NB4 (cell line): ENCODE measurements around the gene BICDL1.

Experiments used
- DNase-seq: peaks from one replicate; pipeline ENCODE4 v3.0.0; 2010; ENCODE audit warnings: low read depth
- H3K4me3 ChIP-seq: one replicate; pipeline ENCODE4 v1.5.1; 2011; ENCODE audit warnings: mild to moderate bottlenecking, low read depth, low read length, moderate library complexity
- MYC ChIP-seq: IDR thresholded peaks from 2 replicates; pipeline ENCODE4 v1.6.1; 2011; ENCODE audit warnings: low read depth, low read length
- POLR2A ChIP-seq: IDR thresholded peaks from 2 replicates; pipeline ENCODE4 v1.6.1; 2011; ENCODE audit warnings: mild to moderate bottlenecking; ENCODE audit not compliant: insufficient read length; ENCODE audit errors: extremely low read depth
- TF ChIP-seq, protein P1 (sequence below): IDR thresholded peaks from one replicate; pipeline ENCODE4 v1.5.1; 2012; ENCODE audit warnings: low read depth, low read length
- TF ChIP-seq, protein P2 (sequence below): IDR thresholded peaks from 2 replicates; pipeline ENCODE4 v1.6.1; 2011; ENCODE audit warnings: low read depth, low read length

Gene BICDL1

DNA sequence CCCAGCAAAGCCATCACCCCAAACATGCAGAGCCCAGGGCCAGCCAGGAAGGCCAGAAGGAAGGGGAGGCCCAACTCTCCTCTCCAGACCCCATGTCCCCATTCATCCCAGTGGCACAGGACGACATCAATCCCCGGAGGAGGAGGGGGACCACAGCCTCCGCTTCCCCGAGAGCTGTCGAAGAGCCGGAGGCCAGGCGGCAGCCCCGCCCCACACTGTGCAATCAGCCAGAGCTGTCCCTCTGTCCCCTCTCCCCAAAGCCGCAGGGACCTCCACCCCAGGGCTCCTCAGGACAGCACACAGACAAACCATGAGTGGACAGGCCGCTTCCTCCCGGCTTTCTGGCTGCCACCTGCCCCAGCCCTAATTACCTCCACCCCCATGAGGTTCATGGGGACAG, 110.7 kb downstream of the BICDL1 start:
- DNase-seq: no peak
- TF ChIP-seq MYC (no peak), POLR2A (no peak)
- TF ChIP-seq, protein P1, sequence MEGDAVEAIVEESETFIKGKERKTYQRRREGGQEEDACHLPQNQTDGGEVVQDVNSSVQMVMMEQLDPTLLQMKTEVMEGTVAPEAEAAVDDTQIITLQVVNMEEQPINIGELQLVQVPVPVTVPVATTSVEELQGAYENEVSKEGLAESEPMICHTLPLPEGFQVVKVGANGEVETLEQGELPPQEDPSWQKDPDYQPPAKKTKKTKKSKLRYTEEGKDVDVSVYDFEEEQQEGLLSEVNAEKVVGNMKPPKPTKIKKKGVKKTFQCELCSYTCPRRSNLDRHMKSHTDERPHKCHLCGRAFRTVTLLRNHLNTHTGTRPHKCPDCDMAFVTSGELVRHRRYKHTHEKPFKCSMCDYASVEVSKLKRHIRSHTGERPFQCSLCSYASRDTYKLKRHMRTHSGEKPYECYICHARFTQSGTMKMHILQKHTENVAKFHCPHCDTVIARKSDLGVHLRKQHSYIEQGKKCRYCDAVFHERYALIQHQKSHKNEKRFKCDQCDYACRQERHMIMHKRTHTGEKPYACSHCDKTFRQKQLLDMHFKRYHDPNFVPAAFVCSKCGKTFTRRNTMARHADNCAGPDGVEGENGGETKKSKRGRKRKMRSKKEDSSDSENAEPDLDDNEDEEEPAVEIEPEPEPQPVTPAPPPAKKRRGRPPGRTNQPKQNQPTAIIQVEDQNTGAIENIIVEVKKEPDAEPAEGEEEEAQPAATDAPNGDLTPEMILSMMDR: no peak
- TF ChIP-seq, protein P2, sequence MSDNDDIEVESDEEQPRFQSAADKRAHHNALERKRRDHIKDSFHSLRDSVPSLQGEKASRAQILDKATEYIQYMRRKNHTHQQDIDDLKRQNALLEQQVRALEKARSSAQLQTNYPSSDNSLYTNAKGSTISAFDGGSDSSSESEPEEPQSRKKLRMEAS: no peak
- no peak overlapping the region for H3K4me3 ChIP-seq

DNA sequence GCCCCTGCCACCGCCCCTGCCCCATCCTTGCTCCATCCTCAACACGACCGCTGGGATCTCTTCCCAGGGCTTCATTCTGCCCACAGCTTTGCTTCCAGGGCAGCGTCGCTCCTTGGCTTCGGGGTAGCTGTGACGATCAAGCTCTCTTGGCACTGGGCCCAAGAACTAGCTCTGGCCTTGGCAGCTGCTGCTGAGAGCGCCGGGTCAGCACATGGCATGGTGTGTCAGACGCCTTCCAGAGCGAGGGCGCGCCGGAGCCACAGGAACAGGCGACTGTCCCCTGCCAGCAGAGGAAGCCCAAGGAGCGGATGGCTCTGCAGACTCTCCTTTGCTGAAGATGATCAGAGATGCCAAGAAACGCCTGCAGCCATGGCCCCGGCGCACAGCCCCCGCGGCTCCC, 111.6 kb downstream of the BICDL1 start:
- H3K4me3 ChIP-seq: no peak overlapping the region
- no peak for DNase-seq
- TF ChIP-seq MYC: no peak
- TF ChIP-seq, protein P2: no peak
- TF ChIP-seq, protein P1: no peak
- no peak for TF ChIP-seq POLR2A

DNA sequence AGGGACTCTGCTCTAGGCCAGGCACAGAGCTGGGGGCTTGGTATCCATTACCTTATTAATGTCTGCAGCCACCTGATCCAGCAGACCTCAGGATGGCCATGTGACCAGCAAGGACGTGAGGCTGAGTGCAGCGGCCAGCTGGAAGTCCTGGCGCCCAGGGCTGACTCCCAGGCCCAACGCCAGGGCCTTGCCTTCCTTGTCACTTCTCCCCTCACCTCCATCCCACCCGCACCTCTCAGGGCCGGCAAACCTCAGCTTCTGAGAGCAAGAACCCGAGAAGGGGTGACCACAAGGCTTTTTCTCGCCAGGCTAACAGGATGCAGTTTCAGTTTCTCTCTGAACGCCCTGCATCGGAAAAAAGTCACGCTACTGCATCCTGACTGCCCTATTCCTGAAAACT, 112.1 kb downstream of the BICDL1 start:
- DNase-seq: no peak
- no peak for TF ChIP-seq MYC
- TF ChIP-seq, protein P2: no peak
- TF ChIP-seq POLR2A: no peak
- TF ChIP-seq, protein P1: no peak
- H3K4me3 ChIP-seq: no peak overlapping the region

DNA sequence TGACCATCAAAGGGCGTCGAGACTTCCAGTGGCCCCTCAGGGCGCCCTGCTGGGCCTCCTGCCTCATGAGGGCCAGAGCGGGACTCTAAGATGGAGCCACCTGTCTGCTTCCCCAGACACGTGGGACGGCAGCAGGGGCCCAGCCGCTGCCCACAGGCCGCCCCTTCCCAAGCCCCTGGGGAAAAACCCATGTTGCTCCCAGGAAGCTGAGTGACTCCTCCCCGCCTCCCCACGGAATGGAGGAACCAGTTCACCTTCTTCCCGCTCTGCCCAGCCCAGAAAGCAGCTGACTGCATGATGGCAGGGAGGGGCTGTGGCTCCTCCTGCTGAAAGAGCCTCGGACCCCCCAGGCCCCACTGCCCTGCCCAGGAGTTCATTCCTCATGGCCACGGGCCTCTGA, 112.6 kb downstream of the BICDL1 start:
- H3K4me3 ChIP-seq: no peak overlapping the region
- no peak for DNase-seq
- TF ChIP-seq, protein P1: no peak
- TF ChIP-seq, protein P2: no peak
- TF ChIP-seq MYC (no peak), POLR2A (no peak)

DNA sequence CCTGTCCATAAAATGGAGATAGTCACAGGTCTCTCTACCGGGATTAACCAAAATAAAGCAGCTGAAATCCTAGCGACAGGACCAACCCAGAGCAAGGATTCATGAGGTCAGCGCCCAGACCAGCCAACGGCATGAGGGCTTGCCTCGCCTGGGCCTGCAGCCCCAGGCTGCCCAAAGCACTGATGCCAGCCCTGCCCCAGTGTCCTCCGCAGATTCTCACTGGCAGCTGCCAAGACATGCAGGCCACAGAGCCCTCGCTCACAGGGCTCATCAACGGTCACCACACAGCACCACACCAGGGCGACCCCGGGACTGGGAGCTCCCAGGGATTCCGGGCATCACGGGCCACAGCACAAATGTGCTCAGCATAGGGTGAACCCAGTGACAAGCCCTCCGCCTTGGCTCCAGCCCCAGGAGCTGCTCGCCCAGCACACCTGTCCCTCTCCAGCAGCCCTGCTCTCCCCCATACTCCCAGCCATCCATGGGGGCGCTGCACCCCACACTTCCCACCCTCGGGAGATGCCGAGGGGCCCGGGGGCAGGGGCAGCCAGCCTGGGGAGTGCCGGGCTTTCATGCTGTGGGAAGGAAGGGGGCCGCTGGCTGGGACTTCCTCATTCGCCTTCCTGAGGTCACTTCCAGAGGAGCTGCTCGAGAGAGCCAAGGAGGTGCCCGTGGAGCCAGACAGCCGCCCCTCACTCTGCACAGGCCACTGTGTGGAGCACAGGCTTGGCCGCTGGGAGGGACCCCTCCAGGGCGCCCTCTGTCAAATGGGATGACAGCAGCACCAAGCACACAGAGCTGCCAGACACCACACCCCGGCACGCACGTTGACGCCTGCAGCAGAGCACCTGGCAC, 113.4 kb downstream of the BICDL1 start:
- no peak for DNase-seq
- H3K4me3 ChIP-seq: no peak overlapping the region
- TF ChIP-seq MYC (no peak), POLR2A (no peak)
- TF ChIP-seq, protein P2: no peak
- TF ChIP-seq, protein P1: no peak
